Type B pancreatic cell (in vitro differentiated cells): ENCODE data around the gene EYS. TPM values are rescaled to one million over a fixed set of nuclear protein-coding genes. Genes with fewer than 3 reads are reported as not detected.

Experiments
- DNase-seq: peaks from one replicate; pipeline ENCODE4 v3.0.0; 2021; ENCODE audit warnings: mixed read lengths; ENCODE audit not compliant: unreplicated experiment; ENCODE audit errors: extremely low spot score
- H3K27ac Mint-ChIP-seq: 2 replicates; pipeline ENCODE4 v1.8.0; 2021; ENCODE audit warnings: mild to moderate bottlenecking, mixed read lengths
- H3K27me3 Mint-ChIP-seq: 2 replicates; pipeline ENCODE4 v1.8.0; 2021; ENCODE audit warnings: mixed read lengths
- H3K36me3 Mint-ChIP-seq: 2 replicates; pipeline ENCODE4 v1.8.0; 2021; ENCODE audit warnings: mixed read lengths
- H3K4me1 Mint-ChIP-seq: one replicate; pipeline ENCODE4 v1.8.0; 2021; ENCODE audit warnings: mixed read lengths; ENCODE audit not compliant: unreplicated experiment
- H3K4me3 Mint-ChIP-seq: 2 replicates; pipeline ENCODE4 v1.8.0; 2021; ENCODE audit warnings: mild to moderate bottlenecking, mixed read lengths
- H3K9me3 Mint-ChIP-seq: 2 replicates; pipeline ENCODE4 v1.8.0; 2021; ENCODE audit warnings: mixed read lengths
- CTCF ChIP-seq: fragments of 200-600 bp; sonication (generic); conservative IDR thresholded peaks from 2 replicates; pipeline ENCODE4 v1.5.0; 2021; ENCODE audit warnings: antibody characterized with exemption, mild to moderate bottlenecking
- total RNA-seq: library from RNA; stranded (reverse); gene quantifications from 2 replicates; pipeline ENCODE4 v1.2.1, GENCODE V29; 2021; ENCODE audit warnings: low replicate concordance

EYS gene
- total RNA-seq, 1 donor from 2014 or later: 1.5 TPM

- peaks cover 5% of the 10 kb centered on the region for H3K27me3 Mint-ChIP-seq
- H3K27ac Mint-ChIP-seq: no peak overlapping the region
- no peaks in the 10 kb centered on the region for H3K36me3 Mint-ChIP-seq
- no peak for TF ChIP-seq CTCF
- no peaks in the 10 kb centered on the region for H3K9me3 Mint-ChIP-seq
- H3K4me1 Mint-ChIP-seq: peaks cover 1% of the 10 kb centered on the region
- DNase-seq: no peak
- H3K4me3 Mint-ChIP-seq: no peak overlapping the region
Observed at GRCh38 chr6:63799313-63799712, 1907.7 kb downstream of the EYS start.

GRCh38 chr6:63798378-63798777, 1908.6 kb downstream of the EYS start:
- Mint-ChIP-seq H3K27ac (no peak overlapping the region), H3K27me3 (peaks cover 5% of the 10 kb centered on the region), H3K4me1 (no peaks in the 10 kb centered on the region), H3K36me3 (no peaks in the 10 kb centered on the region), H3K4me3 (no peak overlapping the region), H3K9me3 (no peaks in the 10 kb centered on the region)
- no peak for TF ChIP-seq CTCF
- DNase-seq: no peak

GRCh38 chr6:63797721-63798120, 1909.3 kb downstream of the EYS start:
- TF ChIP-seq CTCF: no peak
- no peak overlapping the region for H3K27ac Mint-ChIP-seq
- no peaks in the 10 kb centered on the region for H3K36me3 Mint-ChIP-seq
- no peaks in the 10 kb centered on the region for H3K4me1 Mint-ChIP-seq
- no peak for DNase-seq
- no peaks in the 10 kb centered on the region for H3K9me3 Mint-ChIP-seq
- peaks cover 5% of the 10 kb centered on the region for H3K27me3 Mint-ChIP-seq
- H3K4me3 Mint-ChIP-seq: no peak overlapping the region

- DNase-seq: no peak
- no peak overlapping the region for H3K27ac Mint-ChIP-seq
- H3K9me3 Mint-ChIP-seq: no peaks in the 10 kb centered on the region
- no peaks in the 10 kb centered on the region for H3K36me3 Mint-ChIP-seq
- peaks cover 5% of the 10 kb centered on the region for H3K27me3 Mint-ChIP-seq
- TF ChIP-seq CTCF: no peak
- H3K4me1 Mint-ChIP-seq: no peaks in the 10 kb centered on the region
- no peak overlapping the region for H3K4me3 Mint-ChIP-seq
Observed at GRCh38 chr6:63795826-63796225, 1911.2 kb downstream of the EYS start.

GRCh38 chr6:63795006-63795405, 1912.0 kb downstream of the EYS start:
- peaks cover 5% of the 10 kb centered on the region for H3K27me3 Mint-ChIP-seq
- H3K36me3 Mint-ChIP-seq: no peaks in the 10 kb centered on the region
- H3K4me3 Mint-ChIP-seq: no peak overlapping the region
- H3K9me3 Mint-ChIP-seq: no peaks in the 10 kb centered on the region
- H3K27ac Mint-ChIP-seq: no peak overlapping the region
- no peak for DNase-seq
- H3K4me1 Mint-ChIP-seq: no peaks in the 10 kb centered on the region
- TF ChIP-seq CTCF: no peak
